Sigmoid colon (tissue), 7 donors: ENCODE data around the gene UTS2B. TPM values are rescaled to one million over a fixed set of nuclear protein-coding genes. Genes with fewer than 3 reads are reported as not detected.

Source experiments
- DNase-seq: peaks from one replicate; pipeline ENCODE4 v3.0.0-alpha.2; 2019
- H3K27ac ChIP-seq, 4 donors: fragments of 200-600 bp; sonication (generic); one replicate each; pipeline ENCODE4 v1.5.1; 2016 to 2019; ENCODE audit warnings: mild to moderate bottlenecking in 1 of 4
- H3K27me3 ChIP-seq, 3 donors: fragments of 200-600 bp; sonication (generic); one replicate each; pipeline ENCODE4 v1.5.1; 2019; ENCODE audit warnings: mild to moderate bottlenecking in 1 of 3
- H3K36me3 ChIP-seq, 4 donors: fragments of 200-600 bp; sonication (generic); one replicate each; pipeline ENCODE4 v1.5.1; 2016 to 2019
- H3K4me1 ChIP-seq, 4 donors: fragments of 200-600 bp; sonication (generic); one replicate each; pipeline ENCODE4 v1.5.1; 2017 to 2019
- H3K4me3 ChIP-seq, 4 donors: fragments of 200-600 bp; sonication (generic); one replicate each; pipeline ENCODE4 v1.5.1; 2017 to 2019; ENCODE audit warnings: mild to moderate bottlenecking in 2 of 4, moderate library complexity in 1 of 4
- H3K9me3 ChIP-seq, 4 donors: fragments of 200-600 bp in 3 of 4; sonication (generic) in 3 of 4; one replicate each; pipeline versions ENCODE4 v1.5.1 to v1.6.1; 2013 to 2019
- CTCF ChIP-seq, 4 experiments: fragments of 450-650 bp in 3 of 4; fragments of 200-600 bp in 1 of 4; IDR thresholded peaks; one replicate each; pipeline ENCODE4 v1.5.1; 2016 to 2019; ENCODE audit warnings: antibody characterized with exemption in 4 of 4, mild to moderate bottlenecking in 3 of 4, moderate library complexity in 2 of 4
- EP300 ChIP-seq, 4 donors: sonication (generic); formaldehyde crosslinking; IDR thresholded peaks; one replicate each; pipeline ENCODE4 v1.6.1; 2017; ENCODE audit warnings: antibody characterized with exemption in 4 of 4
- POLR2A ChIP-seq, 2 donors: fragments of 450-650 bp; IDR thresholded peaks; one replicate each; pipeline ENCODE4 v1.6.1; 2016; ENCODE audit warnings: antibody characterized with exemption in 2 of 2, mild to moderate bottlenecking in 2 of 2, moderate library complexity in 2 of 2
- POLR2AphosphoS5 ChIP-seq, 4 donors: sonication (generic); formaldehyde crosslinking; IDR thresholded peaks; one replicate each; pipeline ENCODE4 v1.6.1; 2017; ENCODE audit warnings: antibody characterized with exemption in 4 of 4
- WGBS, 2 donors: extraction: QIAGEN DNeasy Blood & Tissue Kit; methylation state at CpG; one replicate each; pipeline ENCODE4 v1.1.7; 2013; 5-methylcytosine and 5-hydroxymethylcytosine counted together
- intact Hi-C: fragments of 100-400 bp; cut with DNase I; formaldehyde crosslinking; loops from one replicate; pipeline ENCODE4 v1.15.1; 2023
- polyA plus RNA-seq, 3 donors: library from polyadenylated mRNA; stranded (reverse); fragments of 200-250 nt; gene quantifications; one replicate each; pipeline ENCODE4 v1.2.3, GENCODE V29; 2013
- total RNA-seq, 4 donors: library from RNA; depleted of rRNA; stranded (reverse); fragments of >200 nt; gene quantifications; one replicate each; pipeline ENCODE4 v1.1.0, GENCODE V29; 2016
- donor health status: healthy with polysubstance abuse.
- donor health status: Bipolar disorder and iron deficiency.
- donor health status: healthy.

Gene UTS2B
- total and polyA plus RNA-seq, 7 donors, result 0.17 to 0.71 (median 0.28) TPM; not detected in 4

DNA sequence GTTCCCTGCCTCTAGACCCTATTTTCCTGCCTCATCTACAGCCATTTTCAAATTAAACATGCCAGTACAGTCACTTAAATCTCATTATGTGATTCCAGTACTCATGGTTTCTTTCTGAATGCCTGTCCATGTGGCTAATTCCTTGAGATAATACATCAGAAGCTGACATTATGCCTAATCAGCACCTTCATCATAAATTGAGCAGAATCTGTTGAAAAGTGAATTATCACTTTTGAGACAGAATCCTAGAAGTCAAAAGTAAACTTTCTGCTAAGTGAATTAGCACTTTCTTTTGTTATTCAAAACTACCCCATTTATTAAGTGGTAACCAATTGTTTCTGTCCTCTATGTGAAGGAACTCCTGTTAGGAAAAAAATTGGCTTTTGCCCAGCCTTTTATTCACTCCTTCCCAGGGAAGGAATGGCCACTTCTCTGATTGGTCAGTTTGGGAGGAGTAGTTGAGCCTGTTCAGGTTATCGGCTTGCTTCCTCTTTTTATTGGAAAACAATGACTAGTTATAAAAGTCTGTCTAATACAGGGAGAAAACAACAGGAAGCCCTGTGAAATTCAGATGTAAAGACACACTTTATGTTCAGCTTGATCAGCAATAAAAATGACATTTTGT is 90.8 kb downstream of the UTS2B start:
- TF ChIP-seq POLR2A (IDR thresholded peaks at IDR 0.05), result no peak
- no peak for TF ChIP-seq POLR2AphosphoS5 (IDR thresholded peaks at IDR 0.05)
- no peak for TF ChIP-seq CTCF (IDR thresholded peaks at IDR 0.05)
- TF ChIP-seq EP300 (IDR thresholded peaks at IDR 0.05), result no peak

DNA sequence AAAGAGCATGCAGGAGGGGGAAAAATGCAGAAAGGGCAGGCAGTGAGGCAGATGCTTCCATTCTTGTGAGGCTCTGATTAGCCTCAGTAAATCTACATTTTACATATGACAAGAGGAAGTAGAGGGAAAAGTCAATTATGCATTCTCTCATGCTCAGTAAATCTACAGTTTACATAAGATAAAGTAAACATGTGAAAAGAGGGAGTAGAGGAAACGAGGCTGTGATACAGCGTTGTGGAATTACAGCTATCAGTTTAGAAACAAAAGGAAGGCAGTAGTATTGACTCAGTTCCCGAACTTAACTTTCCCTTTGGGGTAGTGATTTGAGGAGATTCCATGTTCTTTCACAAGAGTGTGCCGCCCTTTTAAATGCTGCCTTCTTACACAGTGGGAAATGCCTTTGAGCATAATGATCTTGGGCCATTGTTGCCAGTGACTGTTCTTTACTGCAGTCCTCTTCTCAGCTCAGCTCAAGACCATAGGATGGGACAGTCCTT is 92.0 kb downstream of the UTS2B start:
- Histone ChIP-seq H3K9me3 (no peaks in the 10 kb centered on the region), H3K27me3 (no peaks in the 10 kb centered on the region), H3K36me3 (no peaks in the 10 kb centered on the region), H3K27ac (no peak overlapping the region), H3K4me3 (no peak overlapping the region), H3K4me1 (peaks cover 0 to 8% (median 3%) of the 10 kb centered on the region in 4 donors)
- intact Hi-C loops, result no loop called here
- WGBS, 2 donors, result 13 to 57% methylated on average over 4 of the region's 4 CpGs
- DNase-seq, result no peak
- TF ChIP-seq EP300 (IDR thresholded peaks at IDR 0.05), result no peak

More for the DNA sequence above, 90.8 kb downstream of the UTS2B start:
- H3K4me1 ChIP-seq, result peaks cover 0 to 8% (median 3%) of the 10 kb centered on the region in 4 donors
- no peaks in the 10 kb centered on the region for H3K36me3 ChIP-seq
- H3K4me3 ChIP-seq, result no peak overlapping the region
- H3K27me3 ChIP-seq, result no peaks in the 10 kb centered on the region
- no peaks in the 10 kb centered on the region for H3K9me3 ChIP-seq
- intact Hi-C loops, result loop anchor here (10.0 kb wide), 1 partner anchor 135 kb away; no protein-coding TSS in a partner anchor
- no peak for DNase-seq
- WGBS, 2 donors, result 21% methylated on average over 1 of the region's 1 CpG
- H3K27ac ChIP-seq, result no peak overlapping the region

GRCh38 chr3:191237047-191237882 is 93.1 kb downstream of the UTS2B start:
- DNase-seq, result no peak
- intact Hi-C loops, result no loop called here
- H3K27ac ChIP-seq, result no peak overlapping the region
- H3K4me3 ChIP-seq, result no peak overlapping the region
- H3K36me3 ChIP-seq, result no peaks in the 10 kb centered on the region
- no peaks in the 10 kb centered on the region for H3K27me3 ChIP-seq
- WGBS, 2 donors, result 89 to 91% methylated on average over 5 of the region's 5 CpGs
- TF ChIP-seq POLR2AphosphoS5 (IDR thresholded peaks at IDR 0.05), result no peak
- no peak for TF ChIP-seq EP300 (IDR thresholded peaks at IDR 0.05)
- no peak for TF ChIP-seq POLR2A (IDR thresholded peaks at IDR 0.05)
- TF ChIP-seq CTCF (IDR thresholded peaks at IDR 0.05), result no peak
- peaks cover 0 to 8% (median 3%) of the 10 kb centered on the region in 4 donors for H3K4me1 ChIP-seq
- no peaks in the 10 kb centered on the region for H3K9me3 ChIP-seq

DNA sequence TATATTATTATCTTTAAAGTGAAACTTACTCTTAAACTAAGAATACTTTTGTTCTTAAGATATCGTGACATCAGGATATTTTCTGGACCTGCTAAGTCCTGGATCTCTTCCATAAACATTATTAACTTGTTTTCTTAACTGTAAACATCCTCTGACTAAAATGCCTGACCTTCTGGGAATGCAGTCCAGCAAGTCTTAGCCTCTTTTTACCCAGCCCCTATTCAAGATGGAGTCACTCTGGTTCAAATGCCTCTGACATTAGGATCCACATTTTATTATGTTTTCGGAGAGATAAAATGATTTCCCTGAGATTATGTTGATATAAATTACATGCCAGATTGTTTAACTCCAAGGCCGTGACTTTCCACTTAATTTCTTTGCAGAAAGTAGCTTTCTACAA is 93.7 kb downstream of the UTS2B start:
- Histone ChIP-seq H3K4me3 (no peak overlapping the region), H3K9me3 (no peaks in the 10 kb centered on the region), H3K27me3 (no peaks in the 10 kb centered on the region), H3K36me3 (no peaks in the 10 kb centered on the region), H3K4me1 (peaks cover 0 to 8% (median 3%) of the 10 kb centered on the region in 4 donors), H3K27ac (no peak overlapping the region)
- DNase-seq, result no peak
- intact Hi-C loops, result no loop called here
- TF ChIP-seq EP300 (IDR thresholded peaks at IDR 0.05), result no peak
- TF ChIP-seq POLR2A (IDR thresholded peaks at IDR 0.05), result no peak
- TF ChIP-seq CTCF (IDR thresholded peaks at IDR 0.05), result no peak
- TF ChIP-seq POLR2AphosphoS5 (IDR thresholded peaks at IDR 0.05), result no peak
- WGBS, 2 donors, result 76 to 78% methylated on average over 3 of the region's 3 CpGs
